HG03457 (cell line): Measurements from ENCODE around the gene ABTB1.
"Not testable (repeated sequence)": the region's sequence is repeated elsewhere in the genome, so short reads cannot be mapped to it uniquely, and the experiment has no call there.

Source experiments
- ATAC-seq: cut with Tn5 transposase; IDR thresholded peaks from one replicate; pipeline ENCODE4 v1.9.1; 2021; ENCODE audit warnings: moderate number of reproducible peaks; ENCODE audit not compliant: unreplicated experiment

ABTB1 gene

GRCh38 chr3:127701280-127701911 is 28.6 kb downstream of the ABTB1 start:
- no peak for ATAC-seq

DNA sequence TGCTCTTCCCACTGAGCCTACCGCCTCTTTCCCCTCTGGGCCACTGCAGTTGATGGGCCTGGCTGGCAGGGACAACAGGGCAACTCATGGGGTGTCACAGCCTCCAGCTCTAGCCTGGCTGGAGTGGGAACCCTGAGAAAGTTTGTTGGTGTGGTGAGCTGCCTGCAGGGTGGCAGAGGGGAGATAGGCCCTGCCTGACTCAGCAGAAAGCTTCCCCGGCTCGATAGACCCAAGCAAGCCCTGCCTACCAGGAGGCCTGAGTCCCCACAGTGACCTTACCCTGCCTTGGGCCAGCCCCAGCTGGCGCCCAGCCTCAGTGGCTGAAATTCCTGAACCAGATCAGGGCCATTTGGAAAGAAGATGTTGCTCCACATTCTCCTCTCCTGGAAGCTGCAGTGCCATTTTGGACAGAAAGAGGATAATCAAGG is 29.4 kb downstream of the ABTB1 start:
- no peak for ATAC-seq

- ATAC-seq: not testable (repeated sequence)
Measured at GRCh38 chr3:127704840-127705239, 32.1 kb downstream of the ABTB1 start.

DNA sequence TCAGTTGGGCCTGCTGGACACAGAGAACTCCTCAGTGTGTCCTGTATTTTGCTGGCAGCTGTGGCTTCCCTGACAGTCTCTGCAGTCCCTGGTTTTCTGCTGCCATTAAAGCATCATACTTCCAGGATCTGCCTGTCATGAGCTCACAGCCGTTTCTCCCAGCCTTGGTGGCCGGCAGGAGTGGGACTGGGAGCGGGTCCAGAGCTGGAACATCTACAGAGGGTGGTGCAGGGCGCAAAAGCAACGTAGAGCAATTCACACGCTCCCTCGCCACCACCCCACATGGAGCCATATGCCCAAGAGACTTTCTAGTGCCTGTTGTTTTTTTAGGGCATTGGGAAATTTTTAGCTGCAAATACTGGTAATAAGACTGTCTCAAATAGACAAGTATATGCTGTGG is 33.6 kb downstream of the ABTB1 start:
- ATAC-seq: no peak

DNA sequence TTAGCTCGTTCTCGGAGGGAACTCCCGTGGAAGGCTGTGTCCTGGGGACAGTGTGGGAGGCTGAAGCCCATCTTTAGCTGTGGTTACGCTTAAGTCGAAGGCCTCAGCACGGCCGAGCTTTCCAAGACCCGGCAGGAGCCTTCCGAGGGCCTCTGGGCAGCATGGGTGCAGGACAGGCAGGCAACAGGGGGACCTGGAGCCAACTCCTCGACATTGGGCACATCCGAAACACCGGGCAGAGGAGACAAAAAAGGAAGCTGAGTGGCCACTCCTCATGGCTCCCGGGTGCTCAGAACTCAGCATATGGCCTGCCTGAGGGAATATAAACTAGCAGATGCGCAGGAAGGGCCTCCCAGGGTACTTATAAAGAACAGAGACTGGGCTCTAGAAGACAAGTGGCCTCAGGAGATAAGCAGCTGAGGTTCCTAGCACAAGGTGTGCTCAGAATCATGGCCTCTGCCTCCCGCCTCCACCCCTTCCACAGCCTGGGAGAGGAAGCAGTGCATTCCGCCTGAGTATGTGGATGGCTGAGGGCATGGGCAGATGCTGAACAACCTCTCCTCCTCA is 34.1 kb downstream of the ABTB1 start:
- ATAC-seq: no peak

DNA sequence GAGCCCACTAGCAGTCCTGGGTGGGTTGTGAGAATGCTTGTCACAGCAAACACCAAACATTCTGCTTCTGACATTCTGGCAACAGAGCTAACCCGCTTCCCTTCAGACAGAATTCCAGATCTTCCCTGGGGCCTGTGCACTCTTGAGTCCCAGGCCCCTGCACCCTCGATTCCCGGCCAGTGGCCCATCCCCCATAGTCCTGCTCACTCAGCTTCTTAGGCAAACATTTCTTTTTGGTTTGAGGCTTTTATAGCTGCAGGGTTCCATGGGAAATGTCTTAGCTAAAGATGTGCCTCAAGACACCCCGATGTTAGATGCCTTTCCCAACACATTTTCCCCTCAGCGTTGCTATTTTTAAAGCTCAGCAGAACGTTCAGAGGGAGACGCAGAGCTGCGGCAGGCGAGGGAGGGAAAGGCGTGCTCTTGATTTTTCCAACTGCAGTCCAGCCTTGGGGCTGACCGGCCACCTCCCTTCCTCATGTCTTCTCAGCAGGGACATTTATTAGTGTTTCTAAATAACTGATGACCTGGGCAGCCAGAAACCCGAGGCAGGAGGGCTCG is 35.2 kb downstream of the ABTB1 start:
- no peak for ATAC-seq

- no peak for ATAC-seq
Measured at GRCh38 chr3:127708837-127709236, 36.1 kb downstream of the ABTB1 start.

DNA sequence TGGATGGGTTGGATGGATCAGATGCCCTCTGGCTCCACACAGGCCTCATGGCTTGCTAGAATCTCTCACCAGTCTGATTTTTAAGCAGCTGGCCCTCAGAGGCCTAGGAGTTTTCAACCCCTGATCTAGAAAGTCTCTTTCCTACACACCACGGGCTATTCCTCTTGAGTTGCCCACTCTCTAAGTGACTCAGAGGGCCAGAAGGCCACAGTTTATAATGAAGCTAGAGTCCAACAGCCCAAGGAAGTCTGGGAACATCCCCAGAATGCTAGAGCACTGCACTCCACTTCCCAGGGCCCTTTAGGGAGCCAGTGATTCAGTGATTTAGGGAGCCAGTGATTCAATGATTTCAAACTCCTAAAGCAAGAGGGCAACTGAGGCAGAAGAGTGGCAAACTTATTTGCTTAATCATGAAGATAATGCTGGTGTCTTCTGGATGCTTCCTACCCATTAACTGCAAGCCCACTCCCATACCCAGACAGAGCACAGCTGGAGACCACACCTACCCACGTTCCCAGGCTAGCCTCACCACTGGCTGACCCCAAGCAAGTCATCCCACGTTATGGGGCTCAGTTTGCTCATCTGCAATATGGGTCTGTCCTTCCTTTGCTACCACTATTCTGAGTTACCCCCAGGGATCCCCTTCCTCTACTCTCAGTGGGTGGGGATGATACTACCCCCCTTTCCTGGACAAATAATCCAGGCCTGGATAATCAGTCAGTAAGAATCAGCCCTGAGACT is 36.7 kb downstream of the ABTB1 start:
- ATAC-seq: no peak

GRCh38 chr3:127710155-127710941 is 37.6 kb downstream of the ABTB1 start:
- no peak for ATAC-seq

- ATAC-seq: no peak
Measured at GRCh38 chr3:127711021-127711695, 38.4 kb downstream of the ABTB1 start.

DNA sequence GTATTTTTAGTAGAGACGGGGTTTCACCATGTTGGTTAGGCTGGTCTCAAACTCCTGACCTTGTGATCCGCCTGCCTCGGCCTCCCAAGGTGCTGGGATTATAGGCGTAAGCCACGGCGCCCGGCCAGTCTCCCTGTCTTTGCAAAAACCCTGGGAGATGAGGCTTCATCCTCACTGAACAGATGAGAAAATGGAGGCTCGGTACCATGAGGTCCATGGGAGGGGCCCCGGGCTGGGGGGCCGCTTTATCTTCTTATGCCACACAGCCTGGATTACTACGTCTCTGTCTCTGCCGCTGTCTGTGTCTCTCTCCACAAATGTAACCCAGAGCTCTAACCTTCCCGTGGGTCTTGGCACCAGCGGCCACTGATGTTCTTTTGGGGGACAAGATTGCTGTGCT is 39.1 kb downstream of the ABTB1 start:
- ATAC-seq: no peak

- no peak for ATAC-seq
Measured at GRCh38 chr3:127712461-127712860, 39.7 kb downstream of the ABTB1 start.

- ATAC-seq: no peak
Measured at GRCh38 chr3:127712881-127713771, 40.4 kb downstream of the ABTB1 start.

- ATAC-seq: no peak
Measured at GRCh38 chr3:127714125-127714571, 41.4 kb downstream of the ABTB1 start.

DNA sequence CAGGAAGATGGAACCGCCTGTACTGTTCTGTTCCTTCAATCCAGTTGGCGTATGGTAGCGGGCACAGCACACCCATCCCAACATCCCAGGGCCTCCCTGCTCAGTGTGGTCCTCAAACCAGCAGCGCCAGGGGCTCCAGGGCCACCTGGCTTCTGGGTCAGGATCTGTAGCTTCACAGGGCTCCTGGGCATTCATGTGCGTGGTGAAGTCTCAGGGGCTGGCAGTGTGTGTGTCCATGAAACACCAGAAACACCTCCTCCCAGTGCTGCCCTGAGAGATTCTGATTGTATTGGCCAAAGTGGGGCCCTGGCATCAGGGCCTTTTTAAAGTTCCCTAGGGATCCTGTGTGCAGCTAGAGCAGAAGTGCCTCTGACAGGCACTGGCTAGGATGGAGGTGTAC is 42.1 kb downstream of the ABTB1 start:
- no peak for ATAC-seq

- no peak for ATAC-seq
Measured at GRCh38 chr3:127715532-127715931, 42.8 kb downstream of the ABTB1 start.

DNA sequence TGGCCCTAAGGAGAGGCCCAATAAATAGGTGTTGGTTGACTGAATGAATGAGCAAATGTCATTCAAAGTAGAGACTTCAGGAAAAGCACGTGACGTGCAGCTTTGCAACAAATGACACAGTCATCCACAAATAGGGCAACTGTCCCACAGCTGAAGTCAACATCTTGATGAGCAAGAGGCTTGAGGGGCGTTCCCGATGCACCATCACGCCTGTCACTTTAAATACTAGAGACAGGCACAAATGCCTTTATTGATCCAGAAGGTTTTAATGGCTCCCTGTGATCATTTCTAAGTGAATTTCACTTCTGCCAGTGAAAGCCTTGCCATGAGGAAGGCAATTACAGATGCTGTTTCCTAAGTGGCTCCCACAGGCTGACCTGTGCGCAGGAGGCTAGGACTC is 43.6 kb downstream of the ABTB1 start:
- ATAC-seq: no peak

GRCh38 chr3:127717357-127718244 is 44.8 kb downstream of the ABTB1 start:
- no peak for ATAC-seq
